ENCODE results near the gene HSD3B1. TPM values are rescaled to one million over a fixed set of nuclear protein-coding genes. Genes with fewer than 3 reads are reported as not detected.
"Not testable (repeated sequence)": the region's sequence is repeated elsewhere in the genome, so short reads cannot be mapped to it uniquely, and the experiment has no call there.

HSD3B1 gene
- total RNA-seq, 4 donors from 2014 or later: not detected

GRCh38 chr1:119549719-119550132 is 42.7 kb downstream of the HSD3B1 start:
- Histone ChIP-seq H3K36me3 (no peaks in the 10 kb centered on the region), H3K27ac (no peak overlapping the region), H3K9me3 (no peaks in the 10 kb centered on the region), H3K4me1 (peaks cover 0 to 7% of the 10 kb centered on the region in 2 donors), H3K4me3 (replicated peaks in 1 of 3) (no peak overlapping the region), H3K27me3 (no peaks in the 10 kb centered on the region)
- 57 to 64% methylated on average over 4 of the region's 4 CpGs for WGBS, 2 donors
- peak; percentile 31 to 40 for DNase-seq
- intact Hi-C loops (cut with DNase I): no loop called here
- TF ChIP-seq POLR2A (IDR thresholded peaks at IDR 0.05) (no peak), CTCF (IDR thresholded peaks at IDR 0.05) (peak in 4 of 6 experiments; percentile 26 to 46 (median 29))

GRCh38 chr1:119550381-119550780 is 43.4 kb downstream of the HSD3B1 start:
- WGBS, 2 donors: 90 to 92% methylated on average over 2 of the region's 2 CpGs
- H3K9me3 ChIP-seq: no peaks in the 10 kb centered on the region
- no peak for DNase-seq
- intact Hi-C loops (cut with DNase I): no loop called here
- peaks cover 0 to 7% of the 10 kb centered on the region in 2 donors for H3K4me1 ChIP-seq
- no peak overlapping the region for H3K27ac ChIP-seq
- H3K4me3 ChIP-seq (replicated peaks in 1 of 3): no peak overlapping the region
- no peaks in the 10 kb centered on the region for H3K27me3 ChIP-seq
- TF ChIP-seq POLR2A (IDR thresholded peaks at IDR 0.05) (no peak), CTCF (IDR thresholded peaks at IDR 0.05) (no peak)
- H3K36me3 ChIP-seq: no peaks in the 10 kb centered on the region

GRCh38 chr1:119551218-119551617 is 44.2 kb downstream of the HSD3B1 start:
- DNase-seq: no peak
- intact Hi-C loops (cut with DNase I): no loop called here
- Histone ChIP-seq H3K4me3 (replicated peaks in 1 of 3) (no peak overlapping the region), H3K36me3 (no peaks in the 10 kb centered on the region), H3K4me1 (peaks cover 0 to 7% of the 10 kb centered on the region in 2 donors), H3K27me3 (no peaks in the 10 kb centered on the region), H3K27ac (no peak overlapping the region), H3K9me3 (no peaks in the 10 kb centered on the region)
- no peak for TF ChIP-seq CTCF (IDR thresholded peaks at IDR 0.05)
- no peak for TF ChIP-seq POLR2A (IDR thresholded peaks at IDR 0.05)

- H3K27me3 ChIP-seq; H3K27ac ChIP-seq; intact Hi-C loops (cut with DNase I); H3K4me3 ChIP-seq (replicated peaks in 1 of 3); DNase-seq; H3K4me1 ChIP-seq; H3K9me3 ChIP-seq; H3K36me3 ChIP-seq: not testable (repeated sequence)
- 79 to 94% methylated on average over 1 of the region's 1 CpG for WGBS, 2 donors
Observed at GRCh38 chr1:119552656-119553055, 45.6 kb downstream of the HSD3B1 start.

GRCh38 chr1:119553302-119554071 is 46.5 kb downstream of the HSD3B1 start:
- H3K27me3 ChIP-seq; DNase-seq; H3K4me1 ChIP-seq; H3K27ac ChIP-seq; H3K9me3 ChIP-seq; intact Hi-C loops (cut with DNase I); H3K4me3 ChIP-seq (replicated peaks in 1 of 3); H3K36me3 ChIP-seq: not testable (repeated sequence)
- WGBS, 2 donors: 89 to 100% methylated on average over 1 of the region's 1 CpG

GRCh38 chr1:119554183-119554582 is 47.2 kb downstream of the HSD3B1 start:
- Histone ChIP-seq H3K4me1 (peaks cover 0 to 7% of the 10 kb centered on the region in 2 donors), H3K4me3 (replicated peaks in 1 of 3) (no peak overlapping the region), H3K9me3 (no peaks in the 10 kb centered on the region), H3K27ac (no peak overlapping the region), H3K36me3 (no peaks in the 10 kb centered on the region), H3K27me3 (no peaks in the 10 kb centered on the region)
- DNase-seq: peak; percentile 40 to 44
- intact Hi-C loops (cut with DNase I): no loop called here
- TF ChIP-seq POLR2A (IDR thresholded peaks at IDR 0.05) (no peak), CTCF (IDR thresholded peaks at IDR 0.05) (no peak)

Measured in thyroid gland (tissue), 4 donors.